ENCODE results near the gene ARMH4. TPM values are rescaled to one million over a fixed set of nuclear protein-coding genes. Genes with fewer than 3 reads are reported as not detected.

Gene ARMH4
- total RNA-seq, 5 donors from 2014 or later (not counting 1 experiment from before 2014, with no cell fraction given), result not detected

GRCh38 chr14:58073516-58073915 lies 78.5 kb downstream of the ARMH4 start:
- H3K4me1 Mint-ChIP-seq, result no peaks in the 10 kb centered on the region
- Histone ChIP-seq H3K9me3 (no peaks in the 10 kb centered on the region), H3K4me1 (ENCODE audit: control insufficient read depth in 1 of 2, extremely low read depth in 1 of 2, insufficient read depth in 2 of 2, low read length in 2 of 2) (peaks cover 0 to 4% of the 10 kb centered on the region in 2 experiments), H3K36me3 (ENCODE audit: control insufficient read depth in 2 of 2, extremely low read depth in 1 of 2, insufficient read depth in 1 of 2, low read length in 1 of 2) (no peaks in the 10 kb centered on the region), H3K4me3 (ENCODE audit: control insufficient read depth in 1 of 2, extremely low read depth in 1 of 2, low read length in 1 of 2) (no peak overlapping the region), H3K27me3 (replicated peaks in 1 of 2; ENCODE audit: control insufficient read depth in 2 of 2, extremely low read depth in 1 of 2, insufficient read depth in 2 of 2, low read length in 1 of 2) (peaks cover under 1 to 6% of the 10 kb centered on the region in 2 experiments), H3K27ac (ENCODE audit: low read length) (no peak overlapping the region)
- POLR2A ChIA-PET, result no interaction called here
- H3K27ac Mint-ChIP-seq, result no peak overlapping the region
- no peaks in the 10 kb centered on the region for H3K36me3 Mint-ChIP-seq
- H3K27me3 Mint-ChIP-seq, result peaks cover 19 to 22% of the 10 kb centered on the region in 2 donors
- CTCF ChIA-PET, result interaction anchor here in 1 of 2 donors (0.6 kb wide), 1 partner anchor 22 kb away, joined by 3 read pairs; no protein-coding TSS in a partner anchor
- no CpG with 5 or more reads among the region's 3 CpGs for whole genome bisulfite sequencing (ENCODE audit: insufficient coverage)
- no peak for ATAC-seq (replicated peaks in 1 of 4)
- H3K4me3 Mint-ChIP-seq, result no peak overlapping the region
- no peak for DNase-seq
- no peaks in the 10 kb centered on the region for H3K9me3 Mint-ChIP-seq

DNA sequence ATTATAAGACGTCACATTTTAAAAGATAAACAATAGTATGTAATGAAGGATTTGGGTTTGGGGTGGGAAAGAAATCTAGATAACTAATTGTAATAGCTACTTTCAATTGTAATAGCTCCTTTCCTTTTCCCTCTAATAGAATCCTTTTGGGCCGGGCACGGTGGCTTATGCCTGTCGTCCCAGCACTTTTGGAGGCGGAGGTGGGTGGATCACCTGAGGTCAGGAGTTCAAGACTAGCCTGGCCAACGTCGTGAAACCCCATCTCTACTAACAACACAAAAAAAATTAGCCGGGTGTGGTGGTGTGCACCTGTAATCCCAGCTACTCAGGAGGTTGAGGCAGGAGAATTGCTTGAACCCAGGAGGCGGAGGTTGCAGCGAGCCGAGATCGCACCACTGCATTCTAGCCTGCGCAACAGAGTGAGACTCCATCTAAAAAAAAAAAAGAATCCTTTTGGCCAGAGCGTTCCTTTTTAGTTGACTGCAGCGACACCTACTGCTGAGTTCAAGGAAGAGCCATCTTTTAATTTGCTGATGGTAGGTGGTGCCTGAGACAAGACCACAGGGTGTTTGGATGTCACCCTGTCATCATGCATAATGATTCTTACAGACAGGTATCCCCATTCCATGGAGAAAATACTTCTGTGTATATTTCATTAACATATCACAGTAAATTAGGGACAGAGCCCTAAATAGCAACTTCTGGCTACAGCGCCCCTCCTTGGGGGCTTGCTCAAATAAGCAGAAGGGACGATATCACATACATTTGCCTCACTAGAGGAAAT lies 79.5 kb downstream of the ARMH4 start:
- Mint-ChIP-seq H3K9me3 (no peaks in the 10 kb centered on the region), H3K27me3 (peaks cover 16 to 17% of the 10 kb centered on the region in 2 donors), H3K36me3 (no peaks in the 10 kb centered on the region), H3K27ac (no peak overlapping the region), H3K4me3 (no peak overlapping the region), H3K4me1 (no peaks in the 10 kb centered on the region)
- no peaks in the 10 kb centered on the region for H3K36me3 ChIP-seq (ENCODE audit: control insufficient read depth in 2 of 2, extremely low read depth in 1 of 2, insufficient read depth in 1 of 2, low read length in 1 of 2)
- peaks cover 0 to 6% of the 10 kb centered on the region in 2 experiments for H3K27me3 ChIP-seq (replicated peaks in 1 of 2; ENCODE audit: control insufficient read depth in 2 of 2, extremely low read depth in 1 of 2, insufficient read depth in 2 of 2, low read length in 1 of 2)
- DNase-seq (peak in 30 of 35 experiments; percentile 3 to 66 (median 18)), ATAC-seq (replicated peaks in 1 of 4) (peak; percentile 33 to 57 (median 50))
- peaks cover 0 to 4% of the 10 kb centered on the region in 2 experiments for H3K4me1 ChIP-seq (ENCODE audit: control insufficient read depth in 1 of 2, extremely low read depth in 1 of 2, insufficient read depth in 2 of 2, low read length in 2 of 2)
- H3K9me3 ChIP-seq, result no peaks in the 10 kb centered on the region
- H3K4me3 ChIP-seq (ENCODE audit: control insufficient read depth in 1 of 2, extremely low read depth in 1 of 2, low read length in 1 of 2), result no peak overlapping the region
- ChIA-PET POLR2A (no interaction called here), CTCF (interaction anchor here (0.6 to 1.0 kb wide), 2 partner anchors 9 to 23 kb away, joined by 3 read pairs; no protein-coding TSS in a partner anchor)
- 11% methylated on average over 6 of the region's 17 CpGs for WGBS (ENCODE audit: insufficient coverage)
- no peak overlapping the region for H3K27ac ChIP-seq (ENCODE audit: low read length)

DNA sequence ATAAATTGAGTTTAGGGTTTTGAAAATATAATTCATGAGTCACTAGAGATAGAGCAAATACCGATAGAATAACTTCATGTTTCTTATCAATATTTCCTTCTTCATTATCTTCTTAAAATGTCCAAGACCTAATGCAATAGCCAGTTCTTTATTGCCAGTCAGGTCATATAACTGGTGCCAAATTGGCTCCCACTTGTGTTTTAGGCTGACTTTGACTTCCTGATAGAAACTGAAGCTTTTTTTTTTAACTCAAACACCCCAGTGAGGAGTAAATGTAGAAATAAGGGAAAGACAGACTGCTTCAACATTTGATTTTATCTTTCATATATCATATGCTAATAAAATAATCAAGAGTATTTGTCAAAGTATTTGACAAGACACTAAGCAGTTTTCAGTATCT lies 80.7 kb downstream of the ARMH4 start:
- peaks cover 0 to 3% of the 10 kb centered on the region in 2 experiments for H3K27me3 ChIP-seq (replicated peaks in 1 of 2; ENCODE audit: control insufficient read depth in 2 of 2, extremely low read depth in 1 of 2, insufficient read depth in 2 of 2, low read length in 1 of 2)

GRCh38 chr14:58068306-58068705 lies 83.7 kb downstream of the ARMH4 start:
- ATAC-seq (replicated peaks in 1 of 4) (no peak), DNase-seq (no peak)
- CTCF ChIA-PET, result interaction anchor here in 1 of 2 donors (0.7 kb wide), 2 partner anchors 20 to 423 kb away, joined by 3 read pairs; no protein-coding TSS in a partner anchor
- Mint-ChIP-seq H3K27me3 (peaks cover 2 to 8% of the 10 kb centered on the region in 2 donors), H3K9me3 (no peaks in the 10 kb centered on the region), H3K4me3 (no peak overlapping the region), H3K27ac (no peak overlapping the region), H3K4me1 (no peaks in the 10 kb centered on the region), H3K36me3 (no peaks in the 10 kb centered on the region)
- H3K9me3 ChIP-seq, result no peaks in the 10 kb centered on the region
- no CpG with 5 or more reads among the region's 1 CpG for WGBS (ENCODE audit: insufficient coverage)
- no peaks in the 10 kb centered on the region for H3K36me3 ChIP-seq (ENCODE audit: control insufficient read depth in 2 of 2, extremely low read depth in 1 of 2, insufficient read depth in 1 of 2, low read length in 1 of 2)
- H3K4me3 ChIP-seq (ENCODE audit: control insufficient read depth in 1 of 2, extremely low read depth in 1 of 2, low read length in 1 of 2), result no peak overlapping the region
- H3K27me3 ChIP-seq (replicated peaks in 1 of 2; ENCODE audit: control insufficient read depth in 2 of 2, extremely low read depth in 1 of 2, insufficient read depth in 2 of 2, low read length in 1 of 2), result peaks cover 0 to 3% of the 10 kb centered on the region in 2 experiments
- H3K27ac ChIP-seq (ENCODE audit: low read length), result no peak overlapping the region
- H3K4me1 ChIP-seq (ENCODE audit: control insufficient read depth in 1 of 2, extremely low read depth in 1 of 2, insufficient read depth in 2 of 2, low read length in 2 of 2), result peaks cover 0 to 4% of the 10 kb centered on the region in 2 experiments
- POLR2A ChIA-PET, result no interaction called here

More for the DNA sequence above, 80.7 kb downstream of the ARMH4 start:
- Histone ChIP-seq H3K27ac (ENCODE audit: low read length) (no peak overlapping the region), H3K4me1 (ENCODE audit: control insufficient read depth in 1 of 2, extremely low read depth in 1 of 2, insufficient read depth in 2 of 2, low read length in 2 of 2) (peaks cover 0 to 4% of the 10 kb centered on the region in 2 experiments), H3K9me3 (no peaks in the 10 kb centered on the region), H3K36me3 (ENCODE audit: control insufficient read depth in 2 of 2, extremely low read depth in 1 of 2, insufficient read depth in 1 of 2, low read length in 1 of 2) (no peaks in the 10 kb centered on the region), H3K4me3 (ENCODE audit: control insufficient read depth in 1 of 2, extremely low read depth in 1 of 2, low read length in 1 of 2) (no peak overlapping the region)
- Mint-ChIP-seq H3K36me3 (no peaks in the 10 kb centered on the region), H3K4me1 (no peaks in the 10 kb centered on the region), H3K27me3 (peaks cover 16 to 21% of the 10 kb centered on the region in 2 donors), H3K27ac (no peak overlapping the region), H3K9me3 (no peaks in the 10 kb centered on the region), H3K4me3 (no peak overlapping the region)
- CTCF ChIA-PET, result no interaction called here
- ATAC-seq (replicated peaks in 1 of 4) (no peak), DNase-seq (no peak)
- POLR2A ChIA-PET, result no interaction called here
- no CpG with 5 or more reads among the region's 1 CpG for WGBS (ENCODE audit: insufficient coverage)

DNA sequence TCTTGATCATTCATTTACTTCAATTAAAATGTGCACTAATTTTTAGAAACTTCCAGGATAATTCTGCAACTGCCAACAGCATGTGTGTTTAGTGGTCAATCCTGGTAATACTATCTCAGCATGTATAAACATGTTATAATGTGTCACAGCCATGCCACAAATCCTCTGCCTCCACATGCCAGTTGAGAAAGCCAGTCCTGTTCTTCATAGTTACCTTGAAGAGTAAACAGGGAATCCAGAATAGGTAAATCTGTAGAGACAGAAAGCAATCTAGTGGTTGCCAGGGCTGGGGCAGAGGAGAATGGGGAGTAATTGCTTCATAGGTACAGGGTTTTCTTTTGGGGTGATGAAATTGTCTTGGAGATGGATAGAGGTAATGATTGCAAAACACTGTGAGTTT lies 85.9 kb downstream of the ARMH4 start:
- Mint-ChIP-seq H3K27me3 (peaks cover 2 to 16% of the 10 kb centered on the region in 2 donors), H3K27ac (no peak overlapping the region), H3K4me1 (no peaks in the 10 kb centered on the region), H3K4me3 (no peak overlapping the region), H3K9me3 (no peaks in the 10 kb centered on the region), H3K36me3 (no peaks in the 10 kb centered on the region)
- no peak overlapping the region for H3K4me3 ChIP-seq (ENCODE audit: control insufficient read depth in 1 of 2, extremely low read depth in 1 of 2, low read length in 1 of 2)
- ATAC-seq (replicated peaks in 1 of 4), result no peak
- POLR2A ChIA-PET, result no interaction called here
- CTCF ChIA-PET, result no interaction called here
- no peaks in the 10 kb centered on the region for H3K36me3 ChIP-seq (ENCODE audit: control insufficient read depth in 2 of 2, extremely low read depth in 1 of 2, insufficient read depth in 1 of 2, low read length in 1 of 2)
- no peaks in the 10 kb centered on the region for H3K9me3 ChIP-seq
- no peaks in the 10 kb centered on the region for H3K27me3 ChIP-seq (replicated peaks in 1 of 2; ENCODE audit: control insufficient read depth in 2 of 2, extremely low read depth in 1 of 2, insufficient read depth in 2 of 2, low read length in 1 of 2)
- no peak overlapping the region for H3K27ac ChIP-seq (ENCODE audit: low read length)
- DNase-seq, result no peak
- H3K4me1 ChIP-seq (ENCODE audit: control insufficient read depth in 1 of 2, extremely low read depth in 1 of 2, insufficient read depth in 2 of 2, low read length in 2 of 2), result no peaks in the 10 kb centered on the region

DNA sequence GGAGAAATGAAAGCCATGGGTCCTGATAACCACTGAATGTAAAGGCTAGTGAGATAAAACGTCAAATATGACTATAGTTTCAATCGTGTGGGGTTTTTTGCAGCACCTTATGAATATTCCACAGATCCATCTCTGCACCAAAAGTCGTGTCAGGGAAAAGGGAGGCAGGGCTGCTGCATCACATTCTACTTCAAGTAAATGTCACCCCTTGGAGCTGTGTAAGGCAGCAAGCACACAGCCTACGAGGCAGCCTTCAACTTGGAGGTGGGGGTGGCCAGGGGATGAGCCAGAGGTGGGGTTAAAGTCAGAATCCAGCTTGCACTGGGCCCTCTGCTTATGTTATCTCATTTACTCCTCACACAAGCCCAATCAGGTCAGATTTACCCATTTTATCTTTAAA lies 90.4 kb downstream of the ARMH4 start:
- H3K4me1 ChIP-seq (ENCODE audit: control insufficient read depth in 1 of 2, extremely low read depth in 1 of 2, insufficient read depth in 2 of 2, low read length in 2 of 2), result no peaks in the 10 kb centered on the region
- no peak overlapping the region for H3K27ac ChIP-seq (ENCODE audit: low read length)
- no peaks in the 10 kb centered on the region for H3K4me1 Mint-ChIP-seq
- H3K27me3 Mint-ChIP-seq, result peaks cover 8 to 17% of the 10 kb centered on the region in 2 donors
- H3K9me3 Mint-ChIP-seq, result no peaks in the 10 kb centered on the region
- no peaks in the 10 kb centered on the region for H3K36me3 Mint-ChIP-seq
- DNase-seq (no peak), ATAC-seq (replicated peaks in 1 of 4) (no peak)
- peaks cover 0 to 2% of the 10 kb centered on the region in 2 experiments for H3K27me3 ChIP-seq (replicated peaks in 1 of 2; ENCODE audit: control insufficient read depth in 2 of 2, extremely low read depth in 1 of 2, insufficient read depth in 2 of 2, low read length in 1 of 2)
- ChIA-PET POLR2A (no interaction called here), CTCF (no interaction called here)
- H3K27ac Mint-ChIP-seq, result no peak overlapping the region
- 90% methylated on average over 2 of the region's 4 CpGs for WGBS (ENCODE audit: insufficient coverage)
- H3K36me3 ChIP-seq (ENCODE audit: control insufficient read depth in 2 of 2, extremely low read depth in 1 of 2, insufficient read depth in 1 of 2, low read length in 1 of 2), result no peaks in the 10 kb centered on the region
- H3K4me3 Mint-ChIP-seq, result no peak overlapping the region
- H3K4me3 ChIP-seq (ENCODE audit: control insufficient read depth in 1 of 2, extremely low read depth in 1 of 2, low read length in 1 of 2), result no peak overlapping the region
- H3K9me3 ChIP-seq, result no peaks in the 10 kb centered on the region

Data from T-cell (primary cell).